PC-3 (cell line): ENCODE results near the gene XCR1. TPM values are rescaled to one million over a fixed set of nuclear protein-coding genes. Genes with fewer than 3 reads are reported as not detected.

Source experiments
- ATAC-seq: fragments of 200-7000 bp; cut with Tn5 transposase; 2 replicates; pipeline ENCODE4 v1.9.1; 2020; ENCODE audit warnings: mild to moderate bottlenecking, moderate library complexity
- BruUV-seq: library from RNA; stranded (reverse); fragments of 400-500 nt; replicated peaks from 2 replicates; lab custom pipeline; 2021; lab: Mats Ljungman, UMichigan
- CTCF ChIA-PET: fragments of 300-600 bp; sonication (Branson Sonifier 250); formaldehyde crosslinking; loops from one replicate; lab custom pipeline; 2022; ENCODE audit warnings: antibody characterized with exemption; lab: Charles Lee
- POLR2A ChIA-PET: fragments of 300-600 bp; sonication (Branson Sonifier 250); formaldehyde crosslinking; loops from one replicate; lab custom pipeline; 2022; ENCODE audit warnings: antibody characterized with exemption; ENCODE audit not compliant: unreplicated experiment; lab: Charles Lee
- DNase-seq: peaks from one replicate; pipeline ENCODE4 v3.0.0-alpha.2; 2015
- H2AFZ ChIP-seq: fragments of 300-600 bp; sonication (generic); 2 replicates; pipeline ENCODE4 v1.6.0; 2016; ENCODE audit warnings: antibody characterized with exemption, low read length
- H3F3A ChIP-seq: fragments of 300-600 bp; sonication (generic); one replicate; pipeline ENCODE4 v1.6.0; 2017; ENCODE audit warnings: antibody characterized with exemption, low read length, control low read depth, mild to moderate bottlenecking; ENCODE audit not compliant: unreplicated experiment
- H3K27ac ChIP-seq: fragments of 300-600 bp; sonication (generic); 2 replicates; pipeline ENCODE4 v1.5.1; 2016; ENCODE audit warnings: mild to moderate bottlenecking, low read length
- H3K27me3 ChIP-seq: fragments of 300-600 bp; sonication (generic); 2 replicates; pipeline ENCODE4 v1.6.1; 2016; ENCODE audit warnings: low read length, mixed read lengths
- H3K36me3 ChIP-seq: fragments of 300-600 bp; sonication (generic); 2 replicates; pipeline ENCODE4 v1.6.1; 2016; ENCODE audit warnings: low read depth, mixed run types, low read length, mixed read lengths
- H3K4me1 ChIP-seq: fragments of 300-600 bp; sonication (generic); 2 replicates; pipeline ENCODE4 v1.5.1; 2016; ENCODE audit warnings: low read length; ENCODE audit not compliant: insufficient read depth
- H3K4me2 ChIP-seq: fragments of 300-600 bp; sonication (generic); 2 replicates; pipeline ENCODE4 v1.6.0; 2016; ENCODE audit warnings: low read length
- H3K4me3 ChIP-seq: fragments of 300-600 bp; sonication (generic); 2 replicates; pipeline ENCODE4 v1.5.1; 2016; ENCODE audit warnings: mild to moderate bottlenecking, low read length, mixed read lengths
- H3K79me2 ChIP-seq: fragments of 300-600 bp; sonication (generic); 2 replicates; pipeline ENCODE4 v1.6.1; 2017; ENCODE audit warnings: low read length, mixed read lengths
- H3K9ac ChIP-seq: fragments of 300-600 bp; sonication (generic); 2 replicates; pipeline ENCODE4 v1.6.0; 2016; ENCODE audit warnings: mild to moderate bottlenecking, low read length
- H3K9me2 ChIP-seq: fragments of 300-600 bp; sonication (generic); replicated peaks from 2 replicates; pipeline ENCODE4 v1.6.1; 2016; ENCODE audit warnings: mixed run types, low read length, mixed read lengths
- H3K9me3 ChIP-seq: fragments of 300-600 bp; sonication (generic); 2 replicates; pipeline ENCODE4 v1.6.1; 2016; ENCODE audit warnings: low read length, mixed read lengths
- H4K20me1 ChIP-seq: fragments of 300-600 bp; sonication (generic); 2 replicates; pipeline ENCODE4 v1.6.1; 2016; ENCODE audit warnings: low read length, mixed read lengths
- EZH2 ChIP-seq: fragments of 300-600 bp; sonication (generic); IDR thresholded peaks from one replicate; pipeline ENCODE4 v1.6.1; 2017; ENCODE audit warnings: antibody characterized with exemption, mild to moderate bottlenecking, low read length; ENCODE audit not compliant: unreplicated experiment
- EZH2phosphoT487 ChIP-seq: fragments of 300-600 bp; sonication (generic); IDR thresholded peaks from 2 replicates; pipeline ENCODE4 v1.6.1; 2018; ENCODE audit warnings: mild to moderate bottlenecking, antibody characterized with exemption, low read length, borderline replicate concordance
- intact Hi-C: fragments of 100-400 bp; cut with micrococcal nuclease; formaldehyde crosslinking; loops from 2 replicates; pipeline ENCODE4 v1.9.0; 2023
- total RNA-seq: library from RNA; depleted of rRNA; stranded (reverse); fragments of >200 nt; gene quantifications from 2 replicates; pipeline ENCODE4 v1.2.3, GENCODE V29; 2014
- TF ChIP-seq, protein P1 (sequence below): fragments of 300-600 bp; sonication (generic); conservative IDR thresholded peaks from 2 replicates; pipeline ENCODE4 v1.5.1; 2017; ENCODE audit warnings: antibody characterized with exemption, low read depth, mild to moderate bottlenecking, low read length

XCR1 gene
- total RNA-seq, 1 experiment from 2014 or later, result not detected

DNA sequence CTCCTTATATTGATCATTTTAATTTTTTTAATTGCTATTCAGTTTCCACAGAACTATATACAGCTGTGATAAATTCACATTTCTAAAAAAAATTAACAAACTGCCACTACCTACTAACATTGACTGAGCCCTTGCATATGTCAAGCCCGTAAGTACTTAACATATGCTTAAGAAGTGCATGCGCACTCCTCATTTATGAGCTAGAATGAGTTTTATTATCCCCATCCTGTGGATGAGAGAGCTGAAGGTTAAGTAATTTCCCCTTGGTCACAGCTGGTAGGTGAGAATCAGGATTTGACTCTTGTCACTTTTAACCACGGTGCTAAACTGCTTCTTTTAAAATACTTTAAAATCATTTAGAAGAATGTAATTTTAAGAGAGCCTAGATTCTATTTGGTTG, 58.2 kb downstream of the XCR1 start:
- H3K4me2 ChIP-seq, result no peak overlapping the region
- no peaks in the 10 kb centered on the region for H3K27me3 ChIP-seq
- no peaks in the 10 kb centered on the region for H3K9me3 ChIP-seq
- no TSS peak for BruUV-seq
- DNase-seq (no peak), ATAC-seq (no peak)
- H3K4me1 ChIP-seq, result peaks cover 24% of the 10 kb centered on the region
- H3K4me3 ChIP-seq, result no peak overlapping the region
- H3K79me2 ChIP-seq, result no peaks in the 10 kb centered on the region
- CTCF ChIA-PET, result no interaction called here
- H3K9me2 ChIP-seq, result no peaks in the 10 kb centered on the region
- no peak overlapping the region for H3K27ac ChIP-seq
- H2AFZ ChIP-seq, result no peak overlapping the region
- POLR2A ChIA-PET, result no interaction called here
- TF ChIP-seq, protein P1, sequence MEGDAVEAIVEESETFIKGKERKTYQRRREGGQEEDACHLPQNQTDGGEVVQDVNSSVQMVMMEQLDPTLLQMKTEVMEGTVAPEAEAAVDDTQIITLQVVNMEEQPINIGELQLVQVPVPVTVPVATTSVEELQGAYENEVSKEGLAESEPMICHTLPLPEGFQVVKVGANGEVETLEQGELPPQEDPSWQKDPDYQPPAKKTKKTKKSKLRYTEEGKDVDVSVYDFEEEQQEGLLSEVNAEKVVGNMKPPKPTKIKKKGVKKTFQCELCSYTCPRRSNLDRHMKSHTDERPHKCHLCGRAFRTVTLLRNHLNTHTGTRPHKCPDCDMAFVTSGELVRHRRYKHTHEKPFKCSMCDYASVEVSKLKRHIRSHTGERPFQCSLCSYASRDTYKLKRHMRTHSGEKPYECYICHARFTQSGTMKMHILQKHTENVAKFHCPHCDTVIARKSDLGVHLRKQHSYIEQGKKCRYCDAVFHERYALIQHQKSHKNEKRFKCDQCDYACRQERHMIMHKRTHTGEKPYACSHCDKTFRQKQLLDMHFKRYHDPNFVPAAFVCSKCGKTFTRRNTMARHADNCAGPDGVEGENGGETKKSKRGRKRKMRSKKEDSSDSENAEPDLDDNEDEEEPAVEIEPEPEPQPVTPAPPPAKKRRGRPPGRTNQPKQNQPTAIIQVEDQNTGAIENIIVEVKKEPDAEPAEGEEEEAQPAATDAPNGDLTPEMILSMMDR, result no peak
- H3F3A ChIP-seq, result peaks cover 7% of the 10 kb centered on the region
- intact Hi-C loops, result no loop called here
- peaks cover 2% of the 10 kb centered on the region; the same call in 1 of the 2 replicates for H3K36me3 ChIP-seq
- no peaks in the 10 kb centered on the region for H4K20me1 ChIP-seq
- H3K9ac ChIP-seq, result no peak overlapping the region

DNA sequence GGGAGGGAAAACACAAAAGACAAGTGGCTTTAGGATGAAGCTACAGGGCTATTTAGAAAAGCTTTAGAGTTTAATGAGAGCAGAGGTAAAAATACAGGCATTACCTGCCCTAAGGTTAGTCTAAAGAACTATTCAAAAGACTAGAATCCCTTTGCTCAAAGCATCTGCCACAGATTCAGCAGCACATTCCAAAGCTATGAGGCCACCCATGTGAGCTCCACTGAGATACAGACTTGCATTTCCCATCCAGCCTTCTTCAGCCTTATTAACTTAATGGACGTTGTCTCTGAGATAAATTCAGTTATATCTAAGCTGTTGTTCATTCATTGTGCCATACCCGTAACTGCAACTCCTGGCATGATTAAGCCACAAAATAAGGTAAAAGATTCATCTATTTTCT, 58.6 kb downstream of the XCR1 start:
- CTCF ChIA-PET, result no interaction called here
- POLR2A ChIA-PET, result no interaction called here

DNA sequence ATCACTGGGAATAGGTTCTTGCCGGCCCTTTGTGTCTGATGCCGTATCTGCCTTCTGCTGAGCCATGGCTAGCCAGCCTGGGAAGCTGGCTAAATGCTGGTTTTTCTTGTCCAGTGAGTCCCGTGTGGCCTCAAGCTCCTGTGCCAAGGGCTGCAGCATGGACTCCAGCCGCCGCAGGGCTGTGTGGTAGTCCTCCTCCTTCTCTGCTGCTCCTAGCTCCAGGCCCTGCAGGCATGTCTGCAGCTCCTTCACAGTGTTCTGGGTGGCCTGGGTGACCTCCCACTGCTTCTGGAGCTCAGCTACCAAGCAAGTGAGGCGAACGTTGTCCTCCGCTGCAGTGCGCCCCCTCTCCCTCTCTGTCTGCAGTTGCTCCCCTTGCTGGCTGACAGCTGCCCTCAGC, 59.1 kb downstream of the XCR1 start:
- no peak for ATAC-seq
- Histone ChIP-seq H3K9me2 (no peaks in the 10 kb centered on the region), H3K9me3 (no peaks in the 10 kb centered on the region), H3K36me3 (peaks cover 5% of the 10 kb centered on the region; the same call in 1 of the 2 replicates), H4K20me1 (no peaks in the 10 kb centered on the region), H3K9ac (no peak overlapping the region), H3F3A (peaks cover 3% of the 10 kb centered on the region), H2AFZ (no peak overlapping the region), H3K4me2 (no peak overlapping the region), H3K27ac (no peak overlapping the region), H3K4me1 (peaks cover 16% of the 10 kb centered on the region), H3K4me3 (no peak overlapping the region), H3K79me2 (no peaks in the 10 kb centered on the region), H3K27me3 (no peaks in the 10 kb centered on the region)
- intact Hi-C loops, result no loop called here
- ChIA-PET CTCF (no interaction called here), POLR2A (no interaction called here)
- BruUV-seq, result TSS peak; percentile 40
- TF ChIP-seq, protein P1, result no peak
- no peak for TF ChIP-seq EZH2phosphoT487
- TF ChIP-seq EZH2, result no peak
- no peak for DNase-seq

More for the DNA sequence above, 58.6 kb downstream of the XCR1 start:
- H3K9ac ChIP-seq, result no peak overlapping the region
- H3K4me3 ChIP-seq, result no peak overlapping the region
- no peaks in the 10 kb centered on the region for H3K27me3 ChIP-seq
- BruUV-seq, result no TSS peak
- ATAC-seq, result no peak
- H2AFZ ChIP-seq, result no peak overlapping the region
- no peak overlapping the region for H3K4me2 ChIP-seq
- H3K27ac ChIP-seq, result no peak overlapping the region
- peaks cover 22% of the 10 kb centered on the region for H3K4me1 ChIP-seq
- no peaks in the 10 kb centered on the region for H3K9me3 ChIP-seq
- no peaks in the 10 kb centered on the region for H3K9me2 ChIP-seq
- TF ChIP-seq, protein P1, result no peak
- TF ChIP-seq EZH2phosphoT487 (no peak), EZH2 (no peak)
- peaks cover 2% of the 10 kb centered on the region; the same call in 1 of the 2 replicates for H3K36me3 ChIP-seq
- no peaks in the 10 kb centered on the region for H4K20me1 ChIP-seq
- intact Hi-C loops, result no loop called here
- peak; percentile 21 for DNase-seq
- H3F3A ChIP-seq, result peaks cover 7% of the 10 kb centered on the region
- no peaks in the 10 kb centered on the region for H3K79me2 ChIP-seq
